Thyroid gland (tissue), 4 donors: ENCODE measurements around the gene IMMP1L. TPM values are rescaled to one million over a fixed set of nuclear protein-coding genes. Genes with fewer than 3 reads are reported as not detected.

Source experiments
- DNase-seq, 2 donors: peaks; one replicate each; pipeline ENCODE4 v3.0.0-alpha.2; 2019
- H3K27ac ChIP-seq, 3 donors: fragments of 200-600 bp; sonication (generic); 1 replicate in 2 of 3; 2 replicates in 1 of 3; pipeline ENCODE4 v1.5.1; 2016 to 2019; ENCODE audit warnings: mild to moderate bottlenecking in 1 of 3, moderate library complexity in 1 of 3
- H3K27me3 ChIP-seq: fragments of 200-600 bp; sonication (generic); one replicate; pipeline ENCODE4 v1.5.1; 2019
- H3K36me3 ChIP-seq, 2 donors: fragments of 200-600 bp; sonication (generic); one replicate each; pipeline ENCODE4 v1.5.1; 2016 to 2019
- H3K4me1 ChIP-seq, 2 donors: fragments of 200-600 bp; sonication (generic); one replicate each; pipeline ENCODE4 v1.5.1; 2017 to 2019
- H3K4me3 ChIP-seq, 3 donors: fragments of 200-600 bp; sonication (generic); replicated peaks in 1 of 3; 1 replicate in 2 of 3; 2 replicates in 1 of 3; pipeline ENCODE4 v1.5.1; 2016; ENCODE audit warnings: mild to moderate bottlenecking in 1 of 3
- H3K9me3 ChIP-seq: fragments of 200-600 bp; sonication (generic); one replicate; pipeline ENCODE4 v1.5.1; 2017
- POLR2A ChIP-seq, 2 donors: fragments of 450-650 bp; IDR thresholded peaks; one replicate each; pipeline ENCODE4 v1.6.1; 2017; ENCODE audit warnings: antibody characterized with exemption in 2 of 2, mild to moderate bottlenecking in 2 of 2, moderate library complexity in 1 of 2
- WGBS, 2 donors: methylation state at CpG; one replicate each; pipeline ENCODE4 v1.1.5; 2017; 5-methylcytosine and 5-hydroxymethylcytosine counted together
- intact Hi-C: fragments of 100-400 bp; cut with DNase I; formaldehyde crosslinking; loops from one replicate; pipeline ENCODE4 v1.15.1; 2023
- total RNA-seq, 4 donors: library from RNA; depleted of rRNA; stranded (reverse); fragments of >200 nt; gene quantifications; one replicate each; pipeline ENCODE4 v1.2.3, GENCODE V29; 2016
- TF ChIP-seq, protein P1 (sequence below), 6 experiments: fragments of 200-600 bp in 3 of 6; fragments of 450-650 bp in 3 of 6; sonication (generic) in 3 of 6; IDR thresholded peaks; one replicate each; pipeline ENCODE4 v1.5.1; 2016 to 2019; ENCODE audit warnings: antibody characterized with exemption in 6 of 6, mild to moderate bottlenecking in 2 of 6, inconsistent platforms in 1 of 6, moderate library complexity in 1 of 6

The IMMP1L gene
- total RNA-seq, 4 donors from 2014 or later, result 9.5 to 76.9 (median 14.7) TPM

GRCh38 chr11:31493235-31493634 is 16.2 kb downstream of the IMMP1L start:
- H3K4me3 ChIP-seq, result no peak overlapping the region
- no peaks in the 10 kb centered on the region for H3K4me1 ChIP-seq
- no peaks in the 10 kb centered on the region for H3K9me3 ChIP-seq
- H3K27me3 ChIP-seq, result no peaks in the 10 kb centered on the region
- 96 to 97% methylated on average over 4 of the region's 4 CpGs for WGBS, 2 donors
- H3K27ac ChIP-seq, result no peak overlapping the region
- no peak for DNase-seq
- H3K36me3 ChIP-seq, result no peaks in the 10 kb centered on the region
- intact Hi-C loops, result no loop called here
- TF ChIP-seq, protein P1, sequence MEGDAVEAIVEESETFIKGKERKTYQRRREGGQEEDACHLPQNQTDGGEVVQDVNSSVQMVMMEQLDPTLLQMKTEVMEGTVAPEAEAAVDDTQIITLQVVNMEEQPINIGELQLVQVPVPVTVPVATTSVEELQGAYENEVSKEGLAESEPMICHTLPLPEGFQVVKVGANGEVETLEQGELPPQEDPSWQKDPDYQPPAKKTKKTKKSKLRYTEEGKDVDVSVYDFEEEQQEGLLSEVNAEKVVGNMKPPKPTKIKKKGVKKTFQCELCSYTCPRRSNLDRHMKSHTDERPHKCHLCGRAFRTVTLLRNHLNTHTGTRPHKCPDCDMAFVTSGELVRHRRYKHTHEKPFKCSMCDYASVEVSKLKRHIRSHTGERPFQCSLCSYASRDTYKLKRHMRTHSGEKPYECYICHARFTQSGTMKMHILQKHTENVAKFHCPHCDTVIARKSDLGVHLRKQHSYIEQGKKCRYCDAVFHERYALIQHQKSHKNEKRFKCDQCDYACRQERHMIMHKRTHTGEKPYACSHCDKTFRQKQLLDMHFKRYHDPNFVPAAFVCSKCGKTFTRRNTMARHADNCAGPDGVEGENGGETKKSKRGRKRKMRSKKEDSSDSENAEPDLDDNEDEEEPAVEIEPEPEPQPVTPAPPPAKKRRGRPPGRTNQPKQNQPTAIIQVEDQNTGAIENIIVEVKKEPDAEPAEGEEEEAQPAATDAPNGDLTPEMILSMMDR (IDR thresholded peaks at IDR 0.05), result no peak
- no peak for TF ChIP-seq POLR2A (IDR thresholded peaks at IDR 0.05)

DNA sequence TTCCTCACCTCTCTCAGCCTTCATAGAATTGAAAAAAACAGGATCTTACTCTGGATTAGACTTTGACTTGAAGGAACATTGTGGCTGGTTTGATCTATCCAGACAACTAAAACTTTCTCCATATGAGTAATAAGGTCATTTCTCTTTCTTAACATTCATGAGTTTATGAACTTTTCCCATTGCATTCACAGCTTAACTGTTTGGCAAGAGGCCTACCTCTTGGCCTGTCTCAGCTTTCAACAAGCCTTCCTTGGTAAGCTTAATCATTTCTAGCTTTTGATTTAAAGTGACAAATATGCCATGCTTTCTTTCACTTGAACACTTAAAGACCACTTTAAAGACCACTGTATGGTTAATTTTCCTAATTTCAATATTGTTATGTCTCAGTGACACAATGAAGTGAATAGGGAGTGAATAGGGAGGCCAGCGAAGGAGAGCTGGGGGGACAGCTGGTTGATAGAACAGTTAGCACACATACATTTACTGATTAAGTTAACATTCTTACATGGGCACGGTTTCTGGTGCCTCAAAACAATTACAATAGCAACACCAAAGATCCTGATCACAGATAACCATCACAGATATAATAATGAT is 17.0 kb downstream of the IMMP1L start:
- no peaks in the 10 kb centered on the region for H3K4me1 ChIP-seq
- WGBS, 2 donors, result 91 to 93% methylated on average over 2 of the region's 2 CpGs
- no peak for TF ChIP-seq POLR2A (IDR thresholded peaks at IDR 0.05)
- TF ChIP-seq, protein P1 (IDR thresholded peaks at IDR 0.05), result no peak
- no peak overlapping the region for H3K4me3 ChIP-seq
- no peak overlapping the region for H3K27ac ChIP-seq
- DNase-seq, result no peak
- H3K9me3 ChIP-seq, result no peaks in the 10 kb centered on the region
- no peaks in the 10 kb centered on the region for H3K36me3 ChIP-seq
- intact Hi-C loops, result no loop called here
- no peaks in the 10 kb centered on the region for H3K27me3 ChIP-seq

- H3K4me1 ChIP-seq, result no peaks in the 10 kb centered on the region
- H3K27ac ChIP-seq, result no peak overlapping the region
- H3K36me3 ChIP-seq, result no peaks in the 10 kb centered on the region
- 21 to 34% methylated on average over 1 of the region's 1 CpG for WGBS, 2 donors
- DNase-seq, result peak in 1 of 2 donors; percentile 6
- intact Hi-C loops, result no loop called here
- no peaks in the 10 kb centered on the region for H3K27me3 ChIP-seq
- H3K9me3 ChIP-seq, result no peaks in the 10 kb centered on the region
- no peak for TF ChIP-seq POLR2A (IDR thresholded peaks at IDR 0.05)
- TF ChIP-seq, protein P1 (IDR thresholded peaks at IDR 0.05), result peak in 3 of 6 experiments; percentile 40 to 52 (median 45)
- no peak overlapping the region for H3K4me3 ChIP-seq
Measured at GRCh38 chr11:31487848-31488247, 21.6 kb downstream of the IMMP1L start.

DNA sequence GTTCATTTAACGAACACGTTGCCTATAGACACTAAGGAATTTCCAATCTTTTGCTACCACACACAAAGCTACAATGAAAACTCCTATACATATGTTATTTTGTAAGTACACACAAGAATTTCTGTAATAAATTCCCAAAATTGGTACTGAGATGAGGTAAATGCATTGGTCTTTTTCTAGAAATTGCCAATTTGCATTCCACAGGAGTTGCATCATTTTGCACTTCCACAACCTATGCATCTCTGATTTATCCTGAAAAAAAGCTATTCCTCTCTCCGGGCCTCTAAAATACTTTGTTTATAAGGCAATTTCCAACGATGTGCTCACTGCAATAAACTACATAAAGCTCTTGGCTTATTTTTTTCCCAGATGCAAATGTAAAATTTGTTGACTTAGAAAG is 24.9 kb downstream of the IMMP1L start:
- Histone ChIP-seq H3K4me3 (no peak overlapping the region), H3K36me3 (no peaks in the 10 kb centered on the region), H3K4me1 (no peaks in the 10 kb centered on the region), H3K27ac (no peak overlapping the region), H3K9me3 (no peaks in the 10 kb centered on the region), H3K27me3 (no peaks in the 10 kb centered on the region)
- intact Hi-C loops, result no loop called here
- DNase-seq, result no peak
- TF ChIP-seq, protein P1 (IDR thresholded peaks at IDR 0.05), result no peak
- TF ChIP-seq POLR2A (IDR thresholded peaks at IDR 0.05), result no peak
- 86 to 89% methylated on average over 4 of the region's 4 CpGs for WGBS, 2 donors

DNA sequence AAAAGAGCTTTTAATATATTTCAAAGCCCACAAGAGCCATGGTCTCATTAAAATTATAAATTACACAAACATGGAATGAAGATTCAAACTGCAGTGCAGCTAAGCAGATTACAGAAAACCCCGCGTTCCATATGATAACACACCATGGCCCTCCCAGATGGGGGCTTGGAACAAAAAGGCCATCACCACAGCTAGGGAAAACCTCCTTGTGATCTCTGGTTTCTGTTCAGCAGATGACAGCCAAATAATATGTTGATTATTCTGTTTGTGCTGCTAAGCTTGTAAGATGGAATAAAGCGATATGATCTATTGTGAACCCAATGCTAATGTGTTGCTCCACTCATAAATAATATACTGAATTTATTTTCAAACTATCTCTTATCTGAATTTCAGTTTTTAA is 28.5 kb downstream of the IMMP1L start:
- Histone ChIP-seq H3K4me3 (no peak overlapping the region), H3K4me1 (no peaks in the 10 kb centered on the region), H3K9me3 (no peaks in the 10 kb centered on the region), H3K36me3 (no peaks in the 10 kb centered on the region), H3K27ac (no peak overlapping the region), H3K27me3 (no peaks in the 10 kb centered on the region)
- 85 to 91% methylated on average over 3 of the region's 3 CpGs for WGBS, 2 donors
- intact Hi-C loops, result no loop called here
- DNase-seq, result no peak
- TF ChIP-seq, protein P1 (IDR thresholded peaks at IDR 0.05), result no peak
- TF ChIP-seq POLR2A (IDR thresholded peaks at IDR 0.05), result no peak
